Astrocyte (in vitro differentiated cells and primary cell): ENCODE data around the gene MRNIP.

Source experiments
- EZH2 ChIP-seq: IDR thresholded peaks from 2 replicates; pipeline ENCODE4 v1.6.1; 2012; ENCODE audit warnings: mild to moderate bottlenecking, low read length, inconsistent platforms; ENCODE audit not compliant: insufficient read depth
- TF ChIP-seq, protein P1 (sequence below): IDR thresholded peaks from 2 replicates; pipeline ENCODE4 v1.5.1; 2011; ENCODE audit warnings: low read depth, mild to moderate bottlenecking, inconsistent platforms, low read length, moderate library complexity; ENCODE audit not compliant: insufficient read depth

DNA sequence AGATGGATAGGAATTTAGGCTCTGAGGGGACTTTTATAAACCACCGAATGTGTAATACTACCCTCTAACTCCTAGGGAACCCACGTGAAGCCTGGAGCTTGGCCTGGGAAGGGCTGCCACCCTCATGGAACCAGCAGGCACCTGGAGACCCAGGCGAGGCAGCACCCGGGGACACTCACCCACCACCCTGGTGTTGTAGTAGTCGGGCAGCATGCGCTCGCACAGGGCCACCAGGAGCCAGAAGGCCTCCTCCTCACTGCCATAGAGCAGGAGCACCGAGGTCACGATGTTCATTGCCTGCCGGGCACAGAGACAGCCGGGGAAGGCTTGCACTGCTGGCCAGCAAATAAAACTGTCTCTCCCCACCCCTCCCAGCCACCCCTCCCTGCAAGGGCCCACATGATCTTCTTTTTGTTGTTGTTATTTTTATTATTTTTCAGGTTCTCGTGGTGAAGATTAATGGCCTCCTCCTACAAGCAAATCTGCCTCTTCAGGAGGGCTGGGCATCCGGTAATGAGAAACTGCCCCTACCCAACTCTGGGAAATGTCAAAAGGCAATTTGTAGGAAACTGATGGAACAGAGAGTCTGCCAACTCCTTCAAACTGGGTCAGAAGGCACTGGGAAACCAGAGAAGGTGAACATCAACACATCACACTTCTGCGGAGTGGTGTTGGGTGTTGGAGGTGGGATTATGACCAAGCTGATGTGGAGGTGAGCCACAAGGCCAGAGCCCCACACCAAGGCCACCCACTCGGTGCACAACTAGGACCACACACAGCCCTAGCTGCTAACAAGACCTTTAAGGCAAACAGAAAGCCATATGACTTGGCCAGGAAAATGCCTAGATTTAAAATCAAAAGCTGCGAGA is 17.4 kb upstream of the MRNIP start:
- TF ChIP-seq, protein P1, sequence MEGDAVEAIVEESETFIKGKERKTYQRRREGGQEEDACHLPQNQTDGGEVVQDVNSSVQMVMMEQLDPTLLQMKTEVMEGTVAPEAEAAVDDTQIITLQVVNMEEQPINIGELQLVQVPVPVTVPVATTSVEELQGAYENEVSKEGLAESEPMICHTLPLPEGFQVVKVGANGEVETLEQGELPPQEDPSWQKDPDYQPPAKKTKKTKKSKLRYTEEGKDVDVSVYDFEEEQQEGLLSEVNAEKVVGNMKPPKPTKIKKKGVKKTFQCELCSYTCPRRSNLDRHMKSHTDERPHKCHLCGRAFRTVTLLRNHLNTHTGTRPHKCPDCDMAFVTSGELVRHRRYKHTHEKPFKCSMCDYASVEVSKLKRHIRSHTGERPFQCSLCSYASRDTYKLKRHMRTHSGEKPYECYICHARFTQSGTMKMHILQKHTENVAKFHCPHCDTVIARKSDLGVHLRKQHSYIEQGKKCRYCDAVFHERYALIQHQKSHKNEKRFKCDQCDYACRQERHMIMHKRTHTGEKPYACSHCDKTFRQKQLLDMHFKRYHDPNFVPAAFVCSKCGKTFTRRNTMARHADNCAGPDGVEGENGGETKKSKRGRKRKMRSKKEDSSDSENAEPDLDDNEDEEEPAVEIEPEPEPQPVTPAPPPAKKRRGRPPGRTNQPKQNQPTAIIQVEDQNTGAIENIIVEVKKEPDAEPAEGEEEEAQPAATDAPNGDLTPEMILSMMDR, result no peak
- no peak for TF ChIP-seq EZH2
